Mammary epithelial cell (primary cell): ENCODE data around the gene GATA6.

ENCODE experiments used
- EZH2 ChIP-seq: IDR thresholded peaks from 2 replicates; pipeline ENCODE4 v1.6.1; 2012; ENCODE audit warnings: low read length, inconsistent platforms, borderline replicate concordance
- TF ChIP-seq, protein P1 (sequence below), 2 donors: IDR thresholded peaks in 1 of 2; conservative IDR thresholded peaks in 1 of 2; 2 replicates each; pipeline ENCODE4 v1.5.1; 2011 to 2012; ENCODE audit warnings: inconsistent platforms in 2 of 2, low read length in 2 of 2, mild to moderate bottlenecking in 2 of 2, control low read depth in 1 of 2, low read depth in 1 of 2; ENCODE audit not compliant: insufficient read depth in 1 of 2; ENCODE audit errors: extremely low read depth in 1 of 2

GRCh38 chr18:22185771-22186386 is 16.5 kb downstream of the GATA6 start:
- TF ChIP-seq, protein P1, sequence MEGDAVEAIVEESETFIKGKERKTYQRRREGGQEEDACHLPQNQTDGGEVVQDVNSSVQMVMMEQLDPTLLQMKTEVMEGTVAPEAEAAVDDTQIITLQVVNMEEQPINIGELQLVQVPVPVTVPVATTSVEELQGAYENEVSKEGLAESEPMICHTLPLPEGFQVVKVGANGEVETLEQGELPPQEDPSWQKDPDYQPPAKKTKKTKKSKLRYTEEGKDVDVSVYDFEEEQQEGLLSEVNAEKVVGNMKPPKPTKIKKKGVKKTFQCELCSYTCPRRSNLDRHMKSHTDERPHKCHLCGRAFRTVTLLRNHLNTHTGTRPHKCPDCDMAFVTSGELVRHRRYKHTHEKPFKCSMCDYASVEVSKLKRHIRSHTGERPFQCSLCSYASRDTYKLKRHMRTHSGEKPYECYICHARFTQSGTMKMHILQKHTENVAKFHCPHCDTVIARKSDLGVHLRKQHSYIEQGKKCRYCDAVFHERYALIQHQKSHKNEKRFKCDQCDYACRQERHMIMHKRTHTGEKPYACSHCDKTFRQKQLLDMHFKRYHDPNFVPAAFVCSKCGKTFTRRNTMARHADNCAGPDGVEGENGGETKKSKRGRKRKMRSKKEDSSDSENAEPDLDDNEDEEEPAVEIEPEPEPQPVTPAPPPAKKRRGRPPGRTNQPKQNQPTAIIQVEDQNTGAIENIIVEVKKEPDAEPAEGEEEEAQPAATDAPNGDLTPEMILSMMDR (conservative IDR thresholded peaks at IDR 0.05 in 1 of 2, IDR thresholded peaks at IDR 0.05 in 1 of 2; ENCODE audit: extremely low read depth in 1 of 2, insufficient read depth in 1 of 2, low read depth in 1 of 2, low read length in 2 of 2), result no peak
- no peak for TF ChIP-seq EZH2
